Umbilical cord (tissue), 2 donors: ENCODE measurements around the gene ATP9B. TPM values are rescaled to one million over a fixed set of nuclear protein-coding genes. Genes with fewer than 3 reads are reported as not detected.
"Not testable (repeated sequence)": the region's sequence is repeated elsewhere in the genome, so short reads cannot be mapped to it uniquely, and the experiment has no call there.

Experiments
- DNase-seq: peaks from one replicate; pipeline ENCODE4 v3.0.0-alpha.2; 2015; ENCODE audit warnings: low spot score
- total RNA-seq: library from RNA; depleted of rRNA; stranded (reverse); fragments of >200 nt; gene quantifications from one replicate; pipeline ENCODE4 v1.2.3, GENCODE V29; 2014; ENCODE audit warnings: low replicate concordance; ENCODE audit not compliant: insufficient read depth

ATP9B gene
- total RNA-seq, 1 donor from 2014 or later, result 48.4 TPM

DNA sequence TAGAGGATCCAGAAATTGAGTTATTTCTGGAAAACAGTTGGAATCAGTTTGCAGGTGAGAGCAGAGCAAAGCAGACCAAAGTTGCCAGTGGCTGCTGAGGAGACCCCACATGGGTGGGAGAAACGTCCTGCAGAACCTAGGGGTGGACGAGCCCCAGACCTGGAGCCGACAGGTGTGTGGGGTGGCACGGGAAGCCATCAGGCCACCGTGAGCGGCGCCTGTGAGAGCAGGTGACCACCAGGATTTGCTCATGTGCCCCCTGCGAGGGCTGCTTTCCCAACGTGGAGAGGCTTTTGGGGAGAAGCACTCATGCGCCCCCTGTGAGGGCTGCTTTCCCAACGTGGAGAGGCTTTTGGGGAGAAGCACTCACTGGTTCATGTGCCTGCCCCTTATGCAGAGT lies 209.7 kb downstream of the ATP9B start:
- DNase-seq, result no peak

DNA sequence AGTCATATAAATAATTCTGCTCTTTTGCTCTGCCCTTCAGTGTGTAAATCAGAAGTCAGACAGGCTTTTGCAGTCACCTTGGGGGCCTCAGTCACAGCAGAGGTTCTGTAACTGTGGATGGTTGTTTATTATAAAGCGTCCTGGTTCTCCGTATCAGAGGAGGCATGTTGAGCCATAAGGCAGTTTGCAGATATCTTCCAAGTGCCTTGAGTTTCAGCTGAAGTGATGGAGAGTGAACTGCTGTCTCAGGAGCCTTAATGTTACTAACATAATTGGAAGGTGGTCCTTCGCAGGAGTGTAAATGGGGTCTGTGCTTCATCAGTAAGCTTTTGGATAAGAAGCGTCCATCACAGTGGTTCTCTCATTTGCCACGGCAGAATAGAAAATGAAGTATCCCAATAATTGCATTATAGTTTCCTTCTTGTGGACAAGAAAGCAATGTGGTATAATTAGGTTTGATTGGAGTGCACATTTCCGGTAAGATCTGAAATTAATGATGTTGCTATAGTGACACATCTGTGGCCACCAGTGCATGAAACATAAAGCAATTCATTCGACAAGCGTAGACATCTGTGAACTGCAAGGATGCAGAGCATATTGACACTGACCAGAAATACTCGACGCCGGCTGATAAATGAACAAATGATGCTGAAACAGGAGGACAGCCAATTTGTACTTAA lies 214.1 kb downstream of the ATP9B start:
- no peak for DNase-seq

DNA sequence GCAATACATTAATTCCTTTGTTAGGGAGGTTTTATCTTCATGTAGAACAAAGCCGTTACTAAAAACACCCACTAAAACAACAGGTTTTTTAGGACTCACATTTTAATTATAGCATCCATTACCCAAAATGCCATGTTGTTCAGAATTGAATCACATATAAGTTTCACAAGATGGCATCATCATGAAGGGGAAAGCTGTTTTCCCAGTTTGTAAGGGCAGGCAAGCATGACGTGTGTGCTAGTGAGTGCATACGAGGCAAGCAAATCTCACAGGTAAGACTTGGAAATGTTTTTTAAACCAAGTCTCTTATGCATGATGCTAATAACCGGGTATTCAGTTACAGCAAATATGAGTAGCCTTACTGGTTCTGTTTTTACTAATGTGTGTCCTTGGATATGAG lies 214.7 kb downstream of the ATP9B start:
- no peak for DNase-seq

DNA sequence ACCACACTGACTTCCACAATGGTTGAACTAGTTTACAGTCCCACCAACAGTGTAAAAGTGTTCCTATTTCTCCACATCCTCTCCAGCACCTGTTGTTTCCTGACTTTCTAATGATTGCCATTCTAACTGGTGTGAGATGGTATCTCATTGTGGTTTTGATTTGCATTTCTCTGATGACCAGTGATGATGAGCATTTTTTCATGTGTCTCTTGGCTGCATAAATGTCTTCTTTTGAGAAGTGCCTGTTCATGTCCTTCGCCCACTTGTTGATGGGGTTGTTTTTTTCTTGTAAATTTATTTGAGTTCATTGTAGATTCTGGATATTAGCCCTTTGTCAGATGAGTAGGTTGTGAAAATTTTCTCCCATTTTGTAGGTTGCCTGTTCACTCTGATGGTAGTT lies 216.0 kb downstream of the ATP9B start:
- not testable (repeated sequence) for DNase-seq

DNA sequence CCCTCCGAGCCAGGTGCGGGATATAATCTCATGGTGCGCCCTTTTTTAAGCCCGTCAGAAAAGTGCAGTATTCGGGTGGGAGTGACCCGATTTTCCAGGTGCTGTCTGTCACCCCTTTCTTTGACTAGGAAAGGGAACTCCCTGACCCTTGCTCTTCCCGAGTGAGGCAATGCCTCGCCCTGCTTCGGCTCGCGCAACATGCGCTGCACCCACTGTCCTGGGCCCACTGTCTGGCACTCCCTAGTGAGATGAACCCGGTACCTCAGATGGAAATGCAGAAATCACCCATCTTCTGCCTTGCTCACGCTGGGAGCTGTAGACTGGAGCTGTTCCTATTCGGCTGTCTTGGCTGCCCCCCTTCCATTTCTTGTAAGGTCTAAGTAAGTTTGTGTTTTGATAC lies 221.2 kb downstream of the ATP9B start:
- not testable (repeated sequence) for DNase-seq

DNA sequence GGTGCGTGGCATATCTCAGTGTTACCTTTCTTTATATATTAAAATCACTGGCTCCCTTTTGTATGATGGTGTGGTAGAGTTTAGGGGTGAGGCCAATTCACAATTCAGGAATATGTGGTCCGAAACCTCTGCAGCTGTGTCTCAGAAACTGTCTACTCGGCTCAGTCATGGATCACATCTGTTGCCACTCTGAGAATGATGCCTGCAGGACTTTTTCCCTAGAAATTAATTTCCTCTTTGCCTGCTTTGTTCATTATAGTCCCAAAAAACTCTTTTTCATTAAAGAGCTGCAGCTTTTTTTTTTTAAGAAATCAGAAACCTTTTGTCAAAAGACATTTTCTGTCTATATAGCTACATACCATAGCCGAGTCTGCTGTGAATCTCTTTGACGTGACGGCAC lies 221.7 kb downstream of the ATP9B start:
- DNase-seq, result no peak

DNA sequence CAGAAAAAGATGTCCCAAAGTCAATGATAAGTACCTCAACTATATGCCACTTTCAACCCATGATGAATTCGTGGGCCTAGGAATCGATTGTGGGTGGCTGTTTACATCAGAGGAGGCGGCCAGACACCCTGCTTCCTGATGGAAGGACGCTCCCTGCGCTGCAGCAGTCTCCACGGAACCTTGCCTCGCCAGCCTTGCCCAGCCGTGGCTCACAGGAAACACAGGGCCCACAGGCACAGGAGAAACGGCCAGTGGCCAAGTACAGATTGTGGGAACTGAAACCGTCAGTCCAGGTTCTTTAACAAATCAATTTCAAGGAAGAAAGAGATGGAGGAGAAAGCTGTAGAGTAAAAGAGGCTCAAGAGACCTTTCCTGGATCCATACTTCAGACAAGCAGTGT lies 225.0 kb downstream of the ATP9B start:
- DNase-seq, result no peak

DNA sequence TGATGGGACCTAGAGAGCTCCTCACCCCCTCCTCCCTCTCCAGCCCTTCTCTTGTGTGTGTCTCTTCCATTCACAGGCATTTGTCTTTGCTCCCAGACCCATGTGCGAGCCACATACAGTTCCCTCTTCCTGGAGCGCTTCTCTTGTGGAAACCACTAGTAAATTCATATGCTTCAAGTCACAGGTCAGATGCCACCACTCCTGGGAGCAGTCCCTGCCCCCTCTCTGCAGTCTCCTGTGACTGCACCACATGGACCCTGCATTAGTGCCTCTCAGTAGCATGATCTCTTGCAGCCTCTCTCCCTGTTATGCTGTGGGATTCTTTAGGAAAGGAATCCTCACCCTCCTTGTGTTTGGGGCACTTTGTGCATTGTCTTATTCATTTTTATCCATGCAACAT lies 230.1 kb downstream of the ATP9B start:
- no peak for DNase-seq

DNA sequence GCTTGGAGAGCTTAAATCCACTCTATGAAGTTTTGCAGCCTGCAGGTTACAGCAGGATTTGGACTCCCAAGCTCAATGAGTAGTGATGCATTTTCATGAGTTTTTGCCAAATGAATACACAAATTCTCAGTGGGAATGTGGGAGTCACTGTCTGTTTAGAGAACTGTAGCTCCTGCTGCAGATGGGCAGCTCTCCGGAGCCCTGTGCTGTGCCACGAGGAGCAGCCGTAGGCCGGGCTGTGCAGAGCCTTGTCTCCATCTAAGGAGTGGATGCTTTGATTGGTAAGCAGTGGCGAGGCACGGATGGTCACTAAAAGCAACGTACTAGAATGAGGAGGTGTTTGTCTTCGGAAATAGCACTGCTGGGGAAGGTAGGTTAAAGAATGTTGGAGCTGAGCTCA lies 230.5 kb downstream of the ATP9B start:
- DNase-seq, result no peak

DNA sequence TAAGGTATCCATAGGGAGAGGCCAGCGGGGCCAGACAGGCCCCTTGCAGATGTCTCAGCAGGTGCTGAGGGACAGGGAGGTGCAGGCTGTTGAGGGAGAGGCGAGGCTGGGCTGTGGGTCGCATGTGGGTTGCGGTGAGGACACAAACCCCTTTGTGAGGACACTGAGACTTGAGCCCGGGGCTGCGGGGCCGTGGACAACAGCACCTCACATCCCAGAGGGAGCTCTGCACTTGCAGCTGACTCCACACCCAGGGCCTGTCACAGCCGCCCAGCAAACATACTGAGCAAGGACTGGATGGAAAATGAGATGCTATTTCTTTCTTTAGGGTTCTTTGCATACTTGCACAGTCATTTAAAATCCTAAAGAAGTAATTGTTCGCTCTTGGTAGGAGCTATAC lies 231.2 kb downstream of the ATP9B start:
- no peak for DNase-seq

DNA sequence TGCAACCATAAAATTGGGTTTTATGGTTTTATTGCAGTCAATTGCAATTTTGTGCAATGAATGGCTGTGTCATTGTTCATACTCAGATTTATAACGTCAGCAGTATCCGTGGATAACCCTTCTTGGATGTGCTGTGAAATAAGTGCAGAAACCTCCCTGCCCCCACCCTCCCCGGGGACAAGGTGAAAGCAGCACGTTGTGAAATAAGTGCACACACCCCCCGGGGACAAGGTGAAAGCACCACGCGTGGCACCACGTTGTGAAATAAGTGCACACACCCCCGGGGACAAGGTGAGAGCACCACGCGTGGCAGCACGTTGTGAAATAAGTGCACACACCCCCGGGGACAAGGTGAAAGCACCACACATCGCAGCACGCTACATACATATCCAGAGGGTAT lies 232.9 kb downstream of the ATP9B start:
- DNase-seq, result no peak

DNA sequence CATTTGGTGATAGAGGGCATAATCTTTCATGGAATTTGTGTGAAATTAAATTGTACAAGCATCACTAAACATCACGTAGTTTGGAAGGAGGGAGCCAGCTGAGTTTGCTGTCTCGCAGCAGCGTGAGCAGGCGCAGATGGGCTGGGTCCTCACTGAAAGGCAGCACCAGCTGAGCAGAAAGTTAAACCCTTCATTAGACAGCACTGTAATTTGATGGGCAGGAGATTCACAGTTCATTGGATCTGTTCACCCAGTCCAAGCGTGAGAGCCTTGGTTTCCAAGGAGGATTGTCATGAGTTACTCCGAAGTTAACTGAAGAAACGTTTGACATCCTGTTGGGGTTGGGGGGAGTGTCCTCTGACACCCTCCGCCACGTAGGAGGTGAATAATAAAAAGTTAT lies 236.7 kb downstream of the ATP9B start:
- DNase-seq, result no peak

DNA sequence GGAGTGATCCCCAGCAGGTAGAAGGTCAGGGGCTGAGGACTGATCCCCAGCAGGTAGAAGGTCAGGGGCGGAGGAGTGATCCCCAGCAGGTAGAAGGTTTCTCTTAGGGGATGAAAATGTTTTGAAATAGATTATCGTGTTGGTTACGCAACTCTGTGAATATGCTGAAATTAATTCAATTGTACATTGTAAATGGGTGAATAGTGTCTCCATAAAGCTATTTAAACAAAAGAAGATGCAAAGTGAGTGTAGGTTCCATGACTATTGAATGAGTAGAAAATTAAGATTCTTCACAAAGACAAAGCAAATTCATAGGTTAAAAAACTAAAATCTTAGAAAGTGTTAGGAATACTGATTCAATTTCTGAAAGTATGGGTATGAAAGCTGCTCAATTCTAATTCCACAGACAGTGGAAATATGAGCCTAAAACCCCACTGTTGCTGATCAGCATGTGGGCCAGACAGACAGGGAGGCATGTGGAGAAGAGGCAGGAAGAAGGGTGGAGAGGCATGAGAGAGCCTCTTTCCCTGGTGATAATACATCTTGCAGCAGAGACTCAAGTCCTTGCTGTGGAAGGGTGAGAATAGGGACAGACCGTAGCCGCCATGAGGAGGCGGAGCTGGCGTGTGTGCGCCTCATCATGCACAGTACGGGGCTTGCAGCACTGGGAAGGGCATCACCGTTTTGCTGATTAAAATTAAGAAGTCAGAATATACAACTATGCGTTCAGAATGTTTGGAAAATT lies 240.6 kb downstream of the ATP9B start:
- no peak for DNase-seq

DNA sequence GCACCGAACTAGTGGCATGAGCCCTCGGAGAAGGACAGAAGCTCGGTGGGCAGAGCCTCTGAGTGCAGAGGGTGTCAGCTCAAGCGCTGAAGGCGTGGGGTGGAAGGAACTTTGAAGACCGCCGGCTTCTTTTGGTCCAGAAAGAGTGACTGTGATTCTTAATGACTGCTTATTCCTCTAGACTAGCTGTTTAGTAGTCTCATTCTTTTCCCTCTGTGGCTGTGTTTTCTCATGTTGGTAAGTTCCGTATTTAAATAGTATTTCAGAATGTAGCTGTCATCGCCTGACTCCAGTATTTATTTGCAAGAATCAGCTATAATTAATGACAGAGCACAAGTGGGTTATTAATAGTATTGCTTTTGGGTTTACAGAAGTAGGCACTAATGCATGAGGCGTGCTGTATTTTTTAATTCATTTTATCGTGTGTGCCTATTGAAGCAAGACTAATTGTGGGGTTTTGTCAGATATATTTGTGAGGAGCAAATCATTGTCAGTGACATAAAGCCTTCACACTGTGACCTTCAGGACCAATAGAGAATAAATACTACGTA lies 245.7 kb downstream of the ATP9B start:
- DNase-seq, result no peak

DNA sequence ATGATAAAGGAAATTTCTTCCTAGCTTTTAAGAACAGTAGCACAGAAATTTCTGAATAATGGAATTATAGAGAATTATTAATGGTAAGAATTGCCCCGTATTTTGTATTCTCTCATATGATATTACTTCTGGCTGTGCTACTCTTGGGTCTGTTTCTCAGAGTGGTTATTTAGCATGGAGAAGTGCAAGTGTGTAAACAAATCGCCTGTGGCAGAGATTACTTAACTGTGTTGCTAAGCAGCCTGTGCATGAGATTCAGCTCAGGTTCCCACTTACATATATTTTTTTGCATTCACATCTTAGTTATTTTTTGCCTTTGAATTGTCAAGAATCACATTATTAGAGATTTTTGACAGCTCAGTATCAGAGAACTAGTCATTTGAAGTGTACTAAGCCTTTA lies 246.4 kb downstream of the ATP9B start:
- no peak for DNase-seq

DNA sequence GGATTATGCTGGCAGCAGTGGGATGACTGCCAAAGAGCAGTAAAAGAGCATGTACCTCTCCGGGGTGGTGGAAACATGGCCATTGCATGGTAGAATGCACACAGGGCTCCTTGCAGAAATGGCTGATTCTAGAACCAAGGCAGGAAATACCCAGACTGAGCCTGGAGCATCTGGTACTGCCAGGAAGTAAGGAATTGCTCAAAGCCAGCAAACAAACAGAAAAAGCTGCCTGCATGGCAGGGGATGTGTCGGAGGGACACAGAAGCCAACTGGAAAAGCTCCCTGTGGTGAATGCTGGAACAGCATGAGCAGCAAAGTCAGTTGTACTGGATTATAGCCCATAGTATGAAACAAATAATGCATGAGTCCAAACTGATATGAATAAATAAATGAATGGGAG lies 248.5 kb downstream of the ATP9B start:
- no peak for DNase-seq

DNA sequence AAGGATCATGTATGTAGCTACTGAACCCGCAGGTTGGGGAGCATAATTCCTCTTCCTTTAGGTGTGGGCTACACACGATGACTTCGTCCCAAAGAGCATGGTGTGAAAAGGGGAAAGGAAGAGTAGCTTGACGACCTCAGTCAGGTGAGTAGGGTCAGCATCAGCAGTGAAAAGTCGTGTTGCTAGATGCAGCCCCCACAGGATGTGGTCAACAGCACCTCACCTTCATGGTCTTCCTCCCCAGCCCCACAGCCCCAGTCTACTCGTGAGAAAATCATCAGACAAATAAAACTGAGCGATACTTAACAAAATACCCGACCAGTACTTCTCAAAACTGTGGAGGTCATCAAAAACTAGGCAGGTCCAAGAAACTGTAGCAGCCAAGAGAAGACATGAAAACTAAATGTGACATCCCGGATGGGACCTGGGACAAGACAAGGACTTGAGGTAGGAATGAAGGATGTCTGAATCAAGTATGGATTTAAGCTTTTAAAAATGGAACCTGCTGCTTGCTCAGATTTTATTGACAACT lies 249.0 kb downstream of the ATP9B start:
- no peak for DNase-seq

DNA sequence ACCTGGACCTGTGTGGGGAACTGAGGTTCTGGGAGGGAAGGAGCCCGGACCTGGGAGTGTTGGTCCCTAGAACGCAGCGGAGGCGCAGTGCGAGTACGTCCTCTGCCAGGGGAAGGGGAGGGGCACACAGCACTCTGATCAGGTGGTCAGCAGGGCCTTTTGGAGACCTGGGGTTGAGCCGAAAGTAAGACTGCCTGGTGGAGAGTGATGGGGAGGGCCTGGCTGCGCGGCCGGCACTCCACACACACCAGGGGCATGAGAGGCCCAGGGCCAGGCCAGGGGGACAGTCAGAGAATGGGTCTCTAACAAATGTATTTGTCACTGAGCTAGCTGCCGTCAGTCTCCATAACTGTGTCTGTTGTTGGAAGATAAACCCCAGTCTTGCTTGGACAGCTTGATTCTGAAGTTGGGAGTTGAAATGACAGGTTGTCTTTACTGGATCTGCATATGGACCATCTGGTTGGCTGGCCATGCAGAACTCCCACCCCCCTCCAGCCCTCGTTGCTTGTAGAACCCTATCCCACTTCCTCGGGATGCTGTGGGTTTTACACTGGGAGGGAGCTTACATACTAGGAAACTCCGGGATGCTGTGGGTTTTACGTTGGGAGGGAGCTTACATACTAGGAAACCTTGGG lies 251.1 kb downstream of the ATP9B start:
- no peak for DNase-seq

DNA sequence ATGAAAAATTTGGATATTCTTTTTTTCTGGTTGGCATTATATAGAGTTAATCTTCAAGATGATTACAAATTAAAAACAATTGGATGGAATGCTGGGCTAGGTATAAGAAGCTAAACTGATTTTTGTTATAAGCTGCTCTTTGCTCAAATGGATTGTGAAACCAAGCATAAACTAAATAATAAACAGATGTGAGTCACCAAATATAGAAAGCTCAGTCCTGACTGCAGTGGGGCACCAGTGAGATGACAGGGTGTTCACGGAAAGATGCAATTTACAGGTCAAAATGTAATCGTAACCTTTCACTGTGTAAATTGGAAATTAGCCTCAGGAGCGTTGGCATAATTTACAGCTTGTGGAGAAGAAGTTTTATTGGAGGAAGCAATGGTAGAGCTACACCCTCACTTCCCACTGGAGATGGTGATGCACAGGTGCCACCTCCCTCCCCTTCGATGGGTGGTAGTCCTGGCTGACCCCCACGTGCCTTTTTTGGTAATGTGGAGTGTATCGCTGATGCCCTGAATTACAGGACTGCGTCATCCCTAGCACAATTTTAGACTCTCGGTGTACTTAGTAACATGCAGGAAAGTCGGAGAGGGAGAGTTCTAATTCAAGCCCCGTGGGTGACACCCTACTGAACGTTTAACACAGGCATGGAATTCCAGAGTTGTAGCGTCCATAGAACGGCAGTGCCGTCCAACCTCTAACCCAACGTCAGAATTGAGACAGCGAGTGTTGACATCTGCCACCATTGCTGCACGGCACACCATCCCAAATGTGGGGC lies 252.6 kb downstream of the ATP9B start:
- DNase-seq, result no peak

DNA sequence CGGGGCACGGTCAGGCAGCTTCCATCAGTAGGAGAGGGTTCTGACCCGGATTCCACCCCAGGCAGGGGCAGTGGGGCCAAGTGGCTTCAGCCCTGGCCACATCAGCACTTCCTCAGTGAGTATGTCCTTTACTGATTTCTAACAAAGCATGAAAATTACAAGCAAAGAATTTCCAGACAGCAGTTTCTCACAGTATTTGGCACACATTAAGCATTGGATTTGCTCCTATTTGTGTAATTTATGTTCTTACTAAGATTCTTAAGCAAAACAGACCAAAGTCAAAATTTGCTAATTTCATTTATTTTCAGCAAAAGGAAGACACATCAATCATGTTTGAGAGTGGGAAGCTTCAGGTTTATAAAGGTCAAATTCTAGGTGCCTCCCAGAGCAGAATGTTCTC lies 253.2 kb downstream of the ATP9B start:
- DNase-seq, result no peak

DNA sequence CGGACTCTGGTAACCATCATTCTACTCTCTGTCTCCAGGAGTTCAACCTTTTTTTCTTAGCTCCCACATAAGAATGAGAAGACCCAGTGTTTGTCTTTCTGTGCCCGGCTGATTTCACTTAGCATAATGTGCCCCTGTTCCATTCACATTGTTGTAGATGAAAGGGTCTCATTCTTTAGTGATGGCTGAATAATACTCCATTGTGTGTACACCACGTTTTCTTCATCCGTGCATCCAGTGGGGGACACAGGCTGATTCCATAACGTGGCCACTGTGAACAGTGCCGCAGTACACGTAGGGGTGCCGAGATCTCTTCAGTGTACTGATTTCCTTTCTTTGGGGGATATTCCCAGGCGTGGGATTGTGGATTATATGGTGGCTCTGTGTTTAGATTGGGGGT lies 254.3 kb downstream of the ATP9B start:
- DNase-seq, result no peak
